Ishikawa (cell line): ENCODE results near the gene PTBP3.

Source experiments
- CEBPB ChIP-seq: IDR thresholded peaks from 2 replicates; pipeline ENCODE4 v1.6.1; 2012
- EGR1 ChIP-seq: IDR thresholded peaks from 2 replicates; pipeline ENCODE4 v1.6.1; 2012
- MAX ChIP-seq: IDR thresholded peaks from 2 replicates; pipeline ENCODE4 v1.6.1; 2012
- NFIC ChIP-seq: IDR thresholded peaks from 2 replicates; pipeline ENCODE4 v1.6.1; 2012
- TAF1 ChIP-seq: IDR thresholded peaks from 2 replicates; pipeline ENCODE4 v1.6.1; 2012; ENCODE audit warnings: low read depth, mild to moderate bottlenecking
- TCF12 ChIP-seq: IDR thresholded peaks from 2 replicates; pipeline ENCODE4 v1.6.1; 2012; ENCODE audit warnings: low read depth

GRCh38 chr9:112174222-112174964, 159.0 kb downstream of the PTBP3 start:
- TF ChIP-seq NFIC (no peak), TCF12 (peak; percentile 31; the same call in 1 of the 2 replicates), MAX (peak; percentile 64), EGR1 (no peak), TAF1 (no peak), CEBPB (no peak)
